HTERT RPE-1 (cell line): Measurements from ENCODE around the gene VSIR.

Source experiments
- in situ Hi-C: fragments of 300-500 bp; cut with MboI; formaldehyde crosslinking; loops from 4 replicates; pipeline ENCODE4 v1.14.3; 2020; ENCODE audit warnings: low sequenced_read_pairs

The VSIR gene

DNA sequence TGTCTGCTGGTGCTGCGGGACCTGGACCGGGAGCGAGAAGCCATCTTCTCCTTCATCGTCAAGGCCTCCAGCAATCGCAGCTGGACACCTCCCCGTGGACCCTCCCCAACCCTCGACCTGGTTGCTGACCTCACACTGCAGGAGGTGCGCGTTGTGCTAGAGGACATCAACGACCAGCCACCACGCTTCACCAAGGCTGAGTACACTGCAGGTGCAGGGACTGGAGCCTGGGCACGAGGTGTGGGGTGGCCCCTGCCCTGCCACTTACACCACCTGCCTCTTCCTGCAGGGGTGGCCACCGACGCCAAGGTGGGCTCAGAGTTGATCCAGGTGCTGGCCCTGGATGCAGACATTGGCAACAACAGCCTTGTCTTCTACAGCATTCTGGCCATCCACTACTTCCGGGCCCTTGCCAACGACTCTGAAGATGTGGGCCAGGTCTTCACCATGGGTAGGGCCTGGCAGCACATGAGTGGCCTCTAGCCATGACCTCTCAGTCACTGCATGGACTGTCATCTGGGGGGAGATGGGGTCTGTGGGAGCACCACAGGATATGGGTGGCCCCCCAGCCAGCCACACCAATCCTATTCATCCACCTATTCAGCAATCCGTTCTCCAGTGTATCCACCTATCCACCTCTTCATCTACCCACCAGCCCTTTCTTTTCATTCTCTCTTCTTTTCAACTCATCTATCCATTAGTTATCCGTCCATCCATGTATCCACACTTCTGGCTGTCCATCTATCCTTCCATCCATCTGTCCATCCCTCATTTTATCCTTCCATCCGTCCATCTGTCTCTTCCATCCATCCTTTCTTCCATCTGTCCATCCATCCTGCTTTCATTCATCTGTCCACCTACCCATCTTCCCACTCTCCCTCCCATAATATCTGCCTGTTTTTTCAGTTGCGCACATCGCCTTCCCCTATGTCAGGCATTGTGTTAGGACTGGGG lies 34.5 kb upstream of the VSIR start:
- in situ Hi-C loops: no loop called here

DNA sequence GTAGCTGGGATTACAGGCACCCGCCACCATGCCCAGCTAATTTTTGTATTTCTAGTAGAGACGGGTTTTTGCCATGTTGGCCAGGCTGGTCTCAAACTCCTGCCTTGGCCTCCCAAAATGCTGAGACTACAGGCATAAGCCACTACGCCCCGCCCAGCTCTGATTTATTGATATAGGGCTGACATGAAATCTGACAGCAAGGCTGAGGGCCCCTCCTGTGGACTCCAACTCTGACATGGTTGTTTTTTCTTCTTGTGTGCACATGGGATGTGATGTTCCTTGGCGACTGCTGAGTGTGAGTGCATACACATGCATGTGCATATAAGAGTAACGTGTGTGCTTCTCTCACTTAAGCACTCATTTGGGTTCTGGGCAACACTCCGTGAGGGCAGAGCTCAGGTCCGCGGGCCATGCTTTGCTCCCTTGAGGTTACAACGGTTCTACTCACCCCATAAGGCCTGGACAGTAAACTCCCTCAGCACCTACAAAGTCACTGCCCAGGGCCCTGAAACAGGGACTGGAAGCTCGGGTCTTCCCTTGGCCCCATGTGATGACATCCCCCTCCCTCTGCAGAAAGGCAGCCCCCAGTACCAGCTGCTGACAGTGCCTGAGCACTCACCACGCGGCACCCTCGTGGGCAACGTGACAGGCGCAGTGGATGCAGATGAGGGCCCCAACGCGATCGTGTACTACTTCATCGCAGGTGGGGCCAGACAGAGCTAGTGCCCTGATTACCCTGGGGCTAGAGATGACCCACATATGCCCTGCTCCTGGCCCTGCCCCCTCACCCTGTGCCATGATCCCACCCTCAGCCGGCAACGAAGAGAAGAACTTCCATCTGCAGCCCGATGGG lies 33.6 kb upstream of the VSIR start:
- in situ Hi-C loops: no loop called here

DNA sequence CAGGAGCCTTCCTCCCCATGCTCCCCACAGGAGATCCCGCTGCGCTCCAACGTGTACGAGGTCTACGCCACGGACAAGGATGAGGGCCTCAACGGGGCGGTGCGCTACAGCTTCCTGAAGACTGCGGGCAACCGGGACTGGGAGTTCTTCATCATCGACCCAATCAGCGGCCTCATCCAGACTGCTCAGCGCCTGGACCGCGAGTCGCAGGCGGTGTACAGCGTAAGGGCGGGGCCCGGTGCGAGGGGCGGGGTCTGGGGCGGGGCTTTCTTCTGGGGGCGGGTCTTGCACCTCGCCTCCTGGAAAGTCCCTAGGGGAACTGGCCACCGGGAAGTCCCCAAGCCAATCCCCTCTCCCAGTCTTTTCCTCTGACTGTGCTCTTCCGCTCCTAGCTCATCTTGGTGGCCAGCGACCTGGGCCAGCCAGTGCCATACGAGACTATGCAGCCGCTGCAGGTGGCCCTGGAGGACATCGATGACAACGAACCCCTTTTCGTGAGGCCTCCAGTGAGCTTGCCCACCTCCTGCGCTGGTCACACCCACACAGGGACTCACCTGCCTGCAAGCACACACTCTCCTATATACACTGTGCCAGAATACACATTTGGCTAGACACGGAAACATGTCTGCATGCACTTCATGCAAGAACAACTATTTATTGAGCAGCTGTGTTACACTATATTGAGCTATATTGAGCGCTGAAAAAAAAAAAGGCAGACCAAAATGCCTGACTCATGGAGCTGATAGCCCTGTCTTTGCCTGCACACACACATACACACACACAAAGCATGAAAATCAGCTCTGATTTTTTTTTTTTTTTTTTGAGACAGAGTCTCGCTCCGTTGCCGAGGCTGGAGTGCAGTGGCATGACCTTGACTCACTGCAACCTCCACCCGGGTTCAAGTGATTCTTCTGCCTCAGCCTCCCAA lies 32.7 kb upstream of the VSIR start:
- in situ Hi-C loops: no loop called here

DNA sequence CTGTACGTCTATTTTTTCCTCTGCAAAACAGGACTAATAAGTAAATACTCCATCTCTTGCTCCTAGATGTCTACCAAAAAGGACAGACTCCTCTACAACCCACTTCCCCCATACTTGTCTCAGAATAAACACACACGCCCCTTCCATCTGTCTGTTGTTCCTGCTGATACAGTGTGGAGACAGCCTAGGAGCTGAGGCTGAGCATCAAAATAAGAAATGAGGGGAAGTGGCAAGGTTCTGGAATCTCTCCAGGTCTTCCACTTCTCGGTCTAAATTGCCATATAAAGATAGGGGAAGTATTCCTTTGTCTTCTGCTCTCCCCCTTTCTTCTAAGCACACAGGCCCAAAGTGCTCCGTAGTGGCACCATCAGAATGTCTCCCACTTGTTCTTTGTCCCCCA lies 30.8 kb upstream of the VSIR start:
- in situ Hi-C loops: no loop called here

- in situ Hi-C loops: no loop called here
Measured at GRCh38 chr10:71802715-71803488, 29.6 kb upstream of the VSIR start.

GRCh38 chr10:71802235-71802634 lies 28.9 kb upstream of the VSIR start:
- in situ Hi-C loops: no loop called here

- in situ Hi-C loops: no loop called here
Measured at GRCh38 chr10:71801361-71801760, 28.0 kb upstream of the VSIR start.

GRCh38 chr10:71799608-71800453 lies 26.5 kb upstream of the VSIR start:
- in situ Hi-C loops: no loop called here

DNA sequence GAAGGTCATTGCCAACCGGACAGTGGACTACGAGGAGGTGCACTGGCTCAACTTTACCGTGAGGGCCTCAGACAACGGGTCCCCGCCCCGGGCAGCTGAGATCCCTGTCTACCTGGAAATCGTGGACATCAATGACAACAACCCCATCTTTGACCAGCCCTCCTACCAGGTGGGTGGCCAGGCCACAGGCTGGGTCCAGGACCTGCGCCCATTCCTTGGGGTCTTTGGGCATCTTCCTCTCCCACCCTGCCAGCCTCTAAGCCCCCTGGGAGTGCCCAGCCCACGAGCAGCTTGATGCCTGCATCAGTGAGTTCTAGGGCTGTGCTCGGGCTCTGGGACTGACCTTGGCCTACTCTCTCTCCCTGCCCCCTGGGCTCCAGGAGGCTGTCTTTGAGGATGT lies 25.8 kb upstream of the VSIR start:
- in situ Hi-C loops: no loop called here

DNA sequence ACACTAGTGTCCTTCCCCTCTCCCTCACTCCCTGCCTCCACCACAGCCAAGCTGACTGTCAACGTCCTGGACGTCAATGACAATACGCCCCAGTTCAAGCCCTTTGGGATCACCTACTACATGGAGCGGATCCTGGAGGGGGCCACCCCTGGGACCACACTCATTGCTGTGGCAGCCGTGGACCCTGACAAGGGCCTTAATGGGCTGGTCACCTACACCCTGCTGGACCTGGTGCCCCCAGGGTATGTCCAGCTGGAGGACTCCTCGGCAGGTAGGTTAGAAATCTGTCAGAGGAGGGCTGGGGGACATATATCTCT lies 24.9 kb upstream of the VSIR start:
- in situ Hi-C loops: no loop called here

DNA sequence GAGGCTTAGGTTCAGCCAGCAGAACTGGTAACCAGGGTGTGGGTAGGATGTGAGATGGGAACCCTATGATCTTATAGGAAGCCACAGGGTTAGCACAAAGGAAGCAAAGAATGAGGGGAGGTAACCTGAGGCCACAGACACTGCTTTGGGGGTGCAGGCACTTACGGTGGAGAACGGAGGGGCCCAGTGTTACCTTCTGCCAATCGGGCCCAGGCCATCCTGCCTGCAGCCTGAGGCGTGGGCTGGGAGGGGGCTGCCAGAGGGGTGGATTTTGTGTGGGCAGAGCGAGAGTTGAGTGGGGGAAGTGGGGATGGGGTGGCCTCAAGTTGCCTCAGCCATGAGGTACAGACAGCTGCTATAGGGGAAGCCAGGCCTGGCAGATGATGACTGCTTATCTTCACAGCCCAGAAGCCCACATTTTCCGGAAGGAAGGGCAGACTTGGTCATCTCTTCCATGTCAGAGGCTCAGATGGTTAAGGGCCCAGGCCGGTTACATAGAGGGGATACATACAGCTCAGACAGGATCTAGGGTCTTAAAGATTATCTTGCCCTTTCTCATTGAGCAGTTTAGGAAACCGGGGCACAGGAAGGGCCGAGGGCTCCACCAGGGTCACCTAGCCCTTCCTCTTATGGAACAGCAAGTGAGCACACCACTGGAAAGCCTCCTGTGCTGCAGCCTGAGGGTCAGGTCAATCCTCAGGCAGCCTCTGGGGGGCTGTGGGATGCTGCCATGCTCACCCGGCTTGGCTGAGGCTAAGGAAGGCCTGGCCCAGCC lies 24.4 kb upstream of the VSIR start:
- in situ Hi-C loops: no loop called here

DNA sequence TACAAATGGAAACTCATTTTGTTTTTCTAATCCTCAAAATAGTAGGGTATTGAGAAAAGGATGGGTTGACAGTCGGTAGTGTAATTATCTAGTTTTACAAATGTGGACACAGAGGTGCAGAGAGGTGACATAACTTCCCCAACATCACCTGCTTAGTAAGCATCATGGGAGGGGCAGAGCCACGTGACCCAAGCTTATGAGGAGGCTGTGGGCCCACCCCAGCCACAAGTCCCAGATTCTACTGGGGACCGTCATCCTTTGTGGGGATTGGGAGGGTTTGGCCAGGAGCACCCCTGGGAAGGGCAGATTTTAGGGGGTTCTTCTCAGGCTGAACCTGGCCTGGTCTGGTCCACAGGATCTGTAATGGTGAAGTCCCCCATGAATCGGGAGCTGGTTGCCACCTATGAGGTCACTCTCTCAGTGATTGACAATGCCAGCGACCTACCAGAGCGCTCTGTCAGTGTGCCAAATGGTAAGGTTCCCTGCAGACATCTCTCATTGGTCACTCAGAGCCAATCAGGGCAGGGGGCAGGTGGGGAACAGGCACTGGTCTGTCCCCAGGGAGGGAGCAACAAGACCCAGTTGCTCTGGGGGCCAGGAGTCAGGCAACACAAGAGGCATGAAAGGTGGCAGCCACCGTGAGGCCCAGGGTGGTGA lies 23.6 kb upstream of the VSIR start:
- in situ Hi-C loops: no loop called here

DNA sequence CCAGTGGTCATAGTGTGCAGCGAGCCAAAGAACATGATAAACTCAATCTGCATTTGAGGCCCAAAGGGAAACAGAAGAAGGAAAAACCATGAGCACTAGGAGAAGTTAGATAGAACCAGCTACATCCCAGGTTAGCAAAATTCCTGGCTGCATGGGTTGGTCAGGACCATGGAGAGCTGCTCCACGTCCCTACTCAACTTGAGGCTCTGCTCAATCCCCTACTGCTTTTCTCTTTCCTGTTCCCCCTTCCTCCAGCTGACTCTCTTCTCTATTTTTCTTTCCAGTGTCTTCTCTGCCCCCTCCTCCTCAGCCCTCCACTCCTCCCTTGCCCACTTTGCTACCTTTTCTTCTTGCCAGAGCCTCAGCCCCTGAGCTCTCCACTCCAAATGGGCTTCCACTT lies 21.9 kb upstream of the VSIR start:
- in situ Hi-C loops: no loop called here

GRCh38 chr10:71790749-71791440 lies 17.6 kb upstream of the VSIR start:
- in situ Hi-C loops: no loop called here

DNA sequence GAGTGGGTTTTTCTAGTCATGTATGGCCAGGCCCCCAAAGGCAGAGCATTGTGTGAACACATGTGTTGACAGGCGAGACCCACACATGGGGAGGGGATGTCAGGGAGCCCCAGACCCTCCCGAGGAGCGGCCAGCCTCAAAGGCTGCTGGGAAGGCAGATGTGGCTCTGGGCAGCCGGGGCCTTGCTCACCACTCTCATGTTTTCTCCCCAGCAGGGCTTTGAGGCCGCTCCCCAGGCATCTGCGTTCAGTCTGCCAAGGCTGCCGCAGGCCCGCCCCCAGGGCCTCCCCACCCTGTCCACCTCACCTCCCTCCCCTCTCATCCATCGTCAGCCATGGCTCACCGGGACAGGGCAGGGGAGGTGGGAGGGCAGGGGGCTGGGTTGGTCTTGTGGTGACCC lies 16.6 kb upstream of the VSIR start:
- in situ Hi-C loops: no loop called here

DNA sequence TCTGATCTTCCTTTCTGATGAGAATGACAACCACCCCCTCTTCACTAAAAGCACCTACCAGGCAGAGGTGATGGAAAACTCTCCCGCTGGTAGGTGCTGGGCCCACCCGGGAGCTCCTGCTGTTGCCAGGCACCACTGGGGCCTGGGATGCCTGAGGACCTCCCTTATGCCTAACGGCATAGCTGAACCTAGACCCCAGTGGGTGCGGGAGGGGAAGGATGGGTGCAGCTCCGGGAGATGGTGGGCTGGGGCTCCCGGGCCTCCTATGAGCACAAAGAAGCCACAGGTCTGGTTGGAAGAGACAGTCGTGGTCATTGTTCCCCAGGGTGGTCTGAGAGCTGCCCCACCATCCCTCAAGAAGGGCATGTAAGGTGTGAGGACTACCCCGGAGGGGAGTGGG lies 15.6 kb upstream of the VSIR start:
- in situ Hi-C loops: no loop called here

- in situ Hi-C loops: no loop called here
Measured at GRCh38 chr10:71784679-71785272, 11.5 kb upstream of the VSIR start.
